Measurements from ENCODE around the gene CSNK1G3.

DNA sequence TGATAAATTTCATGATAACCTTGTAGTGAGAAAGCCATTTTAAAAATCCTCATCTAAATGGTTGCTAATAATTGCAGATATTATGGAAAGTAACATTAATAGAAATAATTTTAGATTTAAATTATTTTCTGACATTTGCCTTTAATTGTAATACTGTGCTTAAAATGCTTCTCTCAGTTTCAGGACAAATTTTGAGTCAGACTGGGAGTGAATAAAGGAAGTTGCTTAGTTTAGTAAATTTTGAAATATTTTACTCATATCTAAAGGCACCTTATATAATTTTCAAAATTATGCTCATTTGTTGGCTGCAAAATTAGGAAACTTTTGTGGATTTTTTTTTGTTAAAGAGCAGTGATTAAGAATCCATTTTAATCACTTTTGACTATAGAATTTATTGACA lies 93.8 kb downstream of the CSNK1G3 start:
- TF ChIP-seq, protein P1, sequence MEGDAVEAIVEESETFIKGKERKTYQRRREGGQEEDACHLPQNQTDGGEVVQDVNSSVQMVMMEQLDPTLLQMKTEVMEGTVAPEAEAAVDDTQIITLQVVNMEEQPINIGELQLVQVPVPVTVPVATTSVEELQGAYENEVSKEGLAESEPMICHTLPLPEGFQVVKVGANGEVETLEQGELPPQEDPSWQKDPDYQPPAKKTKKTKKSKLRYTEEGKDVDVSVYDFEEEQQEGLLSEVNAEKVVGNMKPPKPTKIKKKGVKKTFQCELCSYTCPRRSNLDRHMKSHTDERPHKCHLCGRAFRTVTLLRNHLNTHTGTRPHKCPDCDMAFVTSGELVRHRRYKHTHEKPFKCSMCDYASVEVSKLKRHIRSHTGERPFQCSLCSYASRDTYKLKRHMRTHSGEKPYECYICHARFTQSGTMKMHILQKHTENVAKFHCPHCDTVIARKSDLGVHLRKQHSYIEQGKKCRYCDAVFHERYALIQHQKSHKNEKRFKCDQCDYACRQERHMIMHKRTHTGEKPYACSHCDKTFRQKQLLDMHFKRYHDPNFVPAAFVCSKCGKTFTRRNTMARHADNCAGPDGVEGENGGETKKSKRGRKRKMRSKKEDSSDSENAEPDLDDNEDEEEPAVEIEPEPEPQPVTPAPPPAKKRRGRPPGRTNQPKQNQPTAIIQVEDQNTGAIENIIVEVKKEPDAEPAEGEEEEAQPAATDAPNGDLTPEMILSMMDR (IDR thresholded peaks at IDR 0.05) = no peak
- TF ChIP-seq ZFX (IDR thresholded peaks at IDR 0.05; ENCODE audit: borderline replicate concordance) = no peak
